NK-92 treated with Interleukin-12 subunit alpha and Interleukin-12 subunit beta, amount 100 ng/mL, for 24 hours (cell line): Measurements from ENCODE around the gene BEAN1.

Experiments
- DNase-seq: peaks from one replicate; lab custom pipeline; 2025; lab: John Stamatoyannopoulos, UW

BEAN1 gene

DNA sequence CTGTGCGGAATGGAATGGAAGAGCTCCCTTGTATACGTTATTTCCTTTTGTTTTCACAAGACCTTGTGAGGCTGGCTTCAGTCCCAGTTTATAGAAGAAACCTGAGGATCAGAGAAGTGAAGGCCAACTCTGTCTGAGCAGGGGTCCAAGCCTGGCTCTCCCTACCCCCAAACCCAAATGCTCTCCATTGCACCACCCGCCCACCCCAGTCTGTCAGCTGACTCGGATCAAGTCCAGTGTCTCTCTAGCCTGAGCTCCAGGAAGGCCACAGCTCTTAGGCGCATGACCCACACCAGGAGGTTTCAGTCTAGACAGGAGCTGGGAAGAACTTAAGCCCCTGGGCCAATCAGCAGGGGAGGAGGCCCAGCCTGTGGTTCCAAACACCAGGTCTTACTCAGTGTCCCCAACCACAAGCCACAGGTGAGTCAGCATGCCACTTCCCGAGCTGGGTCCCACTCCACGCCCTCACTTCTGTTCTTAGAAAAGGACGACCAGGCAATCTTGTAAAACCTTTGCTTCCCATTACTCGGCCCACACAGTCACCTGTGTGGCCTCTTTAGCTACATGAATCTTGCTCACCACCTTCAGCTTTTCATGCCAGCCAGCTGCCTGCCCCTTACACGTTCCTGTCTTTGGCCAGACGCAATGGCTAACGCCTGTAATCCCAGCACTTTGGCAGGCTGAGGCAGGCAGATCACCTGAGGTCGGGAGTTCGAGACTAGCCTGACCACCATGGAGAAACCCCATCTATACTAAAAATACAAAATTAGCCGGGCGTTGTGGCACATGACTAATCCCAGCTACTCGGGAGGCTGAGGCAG is 95.1 kb downstream of the BEAN1 start:
- DNase-seq, result peak; percentile 96

DNA sequence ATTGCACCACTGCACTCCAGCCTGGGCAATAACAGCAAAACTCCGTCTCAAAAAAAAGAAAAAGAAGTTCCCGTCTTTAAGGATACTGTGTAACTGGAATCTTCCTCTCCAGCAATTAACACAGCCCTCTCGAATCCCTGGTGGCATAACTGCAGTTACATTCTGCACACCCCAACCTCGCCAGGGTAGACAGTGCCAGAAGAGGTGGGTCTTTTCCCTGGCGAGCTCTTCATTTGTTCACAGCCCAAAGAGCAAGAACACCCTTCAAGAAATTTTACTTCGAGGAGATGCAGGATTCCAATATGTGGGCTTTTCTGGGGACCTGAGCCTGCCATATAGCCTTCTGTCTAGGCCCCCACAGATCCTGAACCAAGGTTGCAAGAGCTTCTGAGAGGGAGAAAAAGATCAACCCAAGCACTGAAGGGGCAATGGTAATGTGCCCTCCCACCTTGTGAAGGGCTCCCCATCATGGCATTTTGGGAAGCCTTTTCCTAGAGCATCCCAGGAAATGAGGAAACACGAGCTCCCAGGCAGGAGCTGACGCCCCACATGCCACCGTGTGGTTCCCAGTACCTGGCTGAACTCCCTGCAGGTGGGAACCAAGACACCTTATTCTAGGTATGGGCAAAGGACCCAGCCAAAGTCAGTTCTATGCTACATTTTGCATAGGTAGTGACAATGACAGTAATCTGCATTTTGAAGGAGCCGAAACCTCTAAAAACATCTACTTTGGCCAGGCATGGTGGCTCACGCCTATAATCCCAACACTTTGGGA is 95.9 kb downstream of the BEAN1 start:
- DNase-seq, result no peak

DNA sequence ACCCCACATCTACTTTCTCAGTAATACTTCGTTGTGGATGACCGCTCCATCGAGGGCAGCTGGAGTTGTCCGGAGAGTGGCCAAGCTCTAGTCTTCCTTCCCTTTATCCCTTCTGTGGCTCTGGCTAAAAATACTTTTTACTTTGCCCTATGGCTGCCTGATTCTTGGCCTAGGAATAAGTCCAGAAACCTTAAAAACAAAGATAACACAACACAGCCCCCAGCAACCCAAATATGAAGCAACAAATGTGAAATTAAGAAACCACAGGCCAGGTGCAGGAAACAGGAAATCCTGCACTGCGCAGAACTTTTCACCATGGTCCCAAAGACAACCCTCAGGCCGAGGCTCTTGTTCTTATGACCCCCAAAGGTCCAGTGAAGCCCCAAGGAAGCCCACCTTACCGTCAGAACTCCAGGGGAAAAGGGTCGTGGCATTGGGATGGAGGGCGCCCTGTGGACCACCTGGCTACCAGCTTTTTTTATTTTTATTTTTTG is 96.8 kb downstream of the BEAN1 start:
- DNase-seq, result peak; percentile 31

DNA sequence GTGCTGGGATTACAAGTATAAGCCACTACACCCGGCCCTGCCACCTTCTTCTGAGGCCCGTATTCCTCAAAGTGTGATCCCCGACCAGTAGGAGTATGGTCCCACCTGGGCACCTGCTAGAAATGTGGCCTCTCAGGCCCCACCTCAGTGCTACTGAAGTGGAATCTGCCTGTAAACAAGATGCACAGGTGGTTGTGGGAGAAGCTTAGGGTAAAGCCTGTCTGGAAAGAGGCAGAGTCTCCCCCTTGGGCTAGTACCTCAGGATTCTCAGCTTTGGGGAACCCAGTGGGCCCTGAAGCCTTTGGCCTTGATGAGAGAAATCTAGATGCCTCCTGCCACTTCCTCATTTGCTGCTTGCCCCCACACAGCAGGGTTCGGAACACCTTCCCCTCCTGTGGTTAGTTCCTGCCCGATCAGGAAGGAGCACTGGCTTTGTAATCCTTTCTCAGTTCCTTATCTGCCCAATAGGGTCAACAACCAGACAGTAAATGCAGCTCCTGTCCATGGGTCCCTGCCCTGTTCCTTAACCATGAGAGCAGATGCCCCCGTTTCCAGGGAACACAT is 97.6 kb downstream of the BEAN1 start:
- no peak for DNase-seq

DNA sequence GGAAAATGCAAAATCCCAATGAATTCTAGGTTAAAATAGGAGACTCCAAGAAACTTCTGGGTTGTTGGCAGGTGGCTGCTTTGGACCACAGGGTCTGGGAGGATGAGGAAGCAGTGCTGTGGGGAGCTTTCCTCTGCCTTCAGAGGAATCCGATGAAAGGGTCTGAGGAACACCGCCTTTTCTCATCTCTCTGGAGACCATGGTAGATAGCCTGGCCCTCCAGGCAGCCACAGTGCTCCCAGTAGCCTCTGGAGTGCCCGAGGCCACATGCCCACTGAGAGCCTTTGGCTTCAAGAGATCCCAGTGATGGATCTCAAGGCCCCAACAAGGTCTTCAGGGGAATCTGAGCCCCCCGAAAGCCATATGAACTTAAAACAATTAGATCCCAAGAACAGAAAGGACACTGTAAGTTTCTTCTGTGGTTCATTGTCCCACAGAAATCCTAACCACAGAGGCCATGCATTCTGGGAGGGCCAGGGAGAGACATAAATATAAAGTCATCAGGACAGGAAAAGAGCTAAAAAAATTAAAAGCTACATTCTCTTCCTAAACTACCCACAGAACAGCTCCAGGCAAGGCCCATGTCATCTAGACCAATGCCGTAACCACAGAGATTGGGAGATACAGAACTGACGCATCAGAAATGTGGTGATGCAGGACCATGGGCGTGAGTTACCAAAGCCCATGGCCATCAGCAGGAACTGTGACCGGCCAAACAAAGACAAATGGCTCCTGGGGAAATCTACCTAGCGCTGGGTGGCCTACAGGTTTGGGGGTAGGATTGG is 98.5 kb downstream of the BEAN1 start:
- DNase-seq, result no peak

DNA sequence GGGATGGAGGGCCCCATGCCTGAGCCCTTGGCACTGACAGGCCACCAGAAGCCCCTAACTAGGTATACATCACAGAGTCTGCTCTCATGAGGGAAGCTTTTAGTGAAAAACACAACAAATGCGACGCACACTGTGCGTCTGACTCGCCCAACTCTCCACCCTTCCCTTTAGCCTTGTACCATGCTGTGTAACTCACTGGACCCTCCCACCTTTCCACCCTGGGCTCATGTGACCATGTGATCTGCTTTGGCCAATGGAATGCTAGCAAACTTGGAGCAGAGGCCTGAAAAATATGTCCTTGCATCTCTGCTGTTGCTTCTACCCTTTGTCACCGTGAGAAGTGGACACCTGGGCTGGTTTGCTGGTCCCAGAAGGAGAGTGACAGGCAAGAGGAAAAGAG is 101.2 kb downstream of the BEAN1 start:
- DNase-seq, result no peak

DNA sequence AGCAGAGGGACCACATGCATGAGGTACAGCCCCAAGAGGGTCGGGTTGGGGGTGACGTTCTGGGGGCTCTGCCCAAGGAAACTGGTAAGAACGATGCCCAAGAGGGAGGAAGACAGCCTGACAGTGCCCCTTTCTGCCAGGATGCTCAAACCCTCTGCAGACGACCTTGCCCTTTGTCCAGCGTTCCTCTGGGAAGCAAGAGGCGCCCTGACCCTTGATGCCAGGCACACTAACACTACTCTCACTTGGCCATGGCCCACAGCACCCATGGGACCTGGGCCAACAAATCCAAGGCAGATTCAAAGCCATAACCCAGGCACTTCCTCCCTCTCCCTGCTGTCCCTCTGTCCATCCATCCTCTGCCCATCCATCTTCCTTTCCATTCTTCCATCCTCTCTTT is 102.4 kb downstream of the BEAN1 start:
- DNase-seq, result no peak
